Activated CD8-positive, alpha-beta memory T cell treated with anti-CD3 and anti-CD28 coated beads, Interleukin-2, amount 50 U/mL, for 1 hour (primary cell): Measurements from ENCODE around the gene PKNOX2.

ENCODE experiments used
- DNase-seq: peaks from one replicate; pipeline ENCODE4 v3.0.0-alpha.2; 2020; ENCODE audit errors: extremely low read depth

PKNOX2 gene

GRCh38 chr11:125284245-125284850 lies 119.8 kb downstream of the PKNOX2 start:
- no peak for DNase-seq

DNA sequence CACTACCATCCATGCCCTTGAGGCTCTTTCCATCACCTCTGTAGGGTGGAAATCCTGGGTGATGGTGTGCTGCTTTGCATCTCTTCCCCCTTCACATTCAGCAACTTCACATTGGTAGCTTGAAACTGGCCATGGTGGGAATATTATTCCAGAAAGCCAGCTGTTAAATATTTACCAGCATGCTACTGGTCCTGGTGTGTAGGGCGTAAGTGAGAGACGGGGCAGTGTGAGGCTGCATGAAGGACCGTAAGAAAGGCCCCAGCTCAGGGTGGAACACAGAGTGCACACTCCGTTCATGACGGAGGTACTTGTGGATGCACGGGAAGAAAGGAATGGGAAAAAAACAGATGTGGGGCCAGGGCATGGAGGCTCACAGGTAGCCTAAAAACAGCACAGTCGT lies 121.3 kb downstream of the PKNOX2 start:
- DNase-seq: no peak

GRCh38 chr11:125286486-125286885 lies 121.9 kb downstream of the PKNOX2 start:
- DNase-seq: no peak

- no peak for DNase-seq
Observed at GRCh38 chr11:125287491-125288210, 123.1 kb downstream of the PKNOX2 start.

DNA sequence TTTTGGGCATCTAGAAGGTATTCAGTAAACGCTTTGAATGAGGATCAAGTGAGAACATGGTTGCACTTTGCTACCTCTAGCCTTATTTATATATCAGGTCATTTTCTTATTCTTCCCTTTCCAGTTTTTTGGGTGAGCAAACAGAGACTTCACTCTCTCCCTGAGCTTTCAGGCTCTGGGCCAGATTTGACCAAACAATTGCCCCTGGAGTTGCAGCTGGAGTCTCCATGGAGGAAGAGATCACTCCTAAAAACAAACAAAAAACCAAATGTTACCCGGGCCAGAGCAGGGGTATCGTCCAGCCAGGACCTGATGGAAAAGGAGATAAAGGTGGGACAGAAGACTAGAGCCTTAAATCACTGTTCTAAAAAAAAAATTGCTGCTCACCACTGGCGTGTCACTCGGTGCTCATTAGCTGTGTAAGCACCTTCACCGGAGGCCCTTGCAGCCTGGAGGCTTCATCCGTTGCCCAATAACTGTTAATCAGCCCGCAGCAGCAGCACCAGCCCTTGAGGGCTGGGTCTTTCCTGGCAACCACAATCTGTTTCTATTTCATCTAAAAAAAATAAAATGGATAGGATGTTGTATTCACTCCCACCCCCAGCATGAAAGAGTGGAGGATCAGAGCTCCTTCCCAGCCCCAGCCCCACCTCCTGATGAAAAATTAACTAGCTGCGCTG lies 125.0 kb downstream of the PKNOX2 start:
- no peak for DNase-seq

GRCh38 chr11:125290263-125290662 lies 125.7 kb downstream of the PKNOX2 start:
- no peak for DNase-seq

DNA sequence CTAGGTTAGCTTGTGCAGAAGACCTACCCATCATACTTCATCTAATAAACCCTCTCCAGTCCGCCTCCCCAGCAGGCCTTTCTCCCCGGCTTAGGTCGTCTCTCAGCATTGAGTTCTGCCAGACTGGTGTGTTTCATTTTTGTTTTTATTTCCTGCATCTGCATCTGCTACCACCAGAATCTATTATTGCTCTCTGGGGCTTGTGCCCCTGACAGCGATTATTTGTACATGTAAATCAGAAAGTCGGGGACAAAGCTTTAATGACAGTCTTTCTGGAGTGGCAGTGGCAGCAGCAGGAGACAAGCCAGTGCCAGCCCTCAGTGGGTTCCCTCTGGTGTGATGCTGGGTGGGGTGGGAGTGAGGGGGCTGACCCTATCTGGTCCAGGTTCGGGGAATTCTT lies 127.5 kb downstream of the PKNOX2 start:
- no peak for DNase-seq

- DNase-seq: no peak
Observed at GRCh38 chr11:125293596-125293995, 129.0 kb downstream of the PKNOX2 start.

DNA sequence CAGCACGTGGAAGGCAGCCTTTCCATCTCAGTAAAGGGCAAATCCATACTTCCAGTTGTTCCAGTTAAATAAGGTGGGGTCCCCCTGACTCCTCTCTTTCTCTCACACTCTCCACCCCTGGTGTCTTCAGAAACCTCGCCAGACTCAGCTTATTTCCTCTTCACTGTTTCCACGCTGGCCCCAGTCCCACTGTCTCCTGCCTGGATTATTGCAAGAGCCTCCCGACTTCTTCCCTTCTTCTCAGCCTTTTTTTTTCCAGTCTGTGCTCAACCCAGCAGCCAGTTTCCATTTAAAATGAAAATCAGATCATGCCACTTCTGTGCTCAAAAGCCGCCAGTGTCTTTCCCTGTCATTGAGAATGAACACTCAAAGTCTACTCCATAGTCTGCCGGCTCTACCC lies 131.4 kb downstream of the PKNOX2 start:
- no peak for DNase-seq

DNA sequence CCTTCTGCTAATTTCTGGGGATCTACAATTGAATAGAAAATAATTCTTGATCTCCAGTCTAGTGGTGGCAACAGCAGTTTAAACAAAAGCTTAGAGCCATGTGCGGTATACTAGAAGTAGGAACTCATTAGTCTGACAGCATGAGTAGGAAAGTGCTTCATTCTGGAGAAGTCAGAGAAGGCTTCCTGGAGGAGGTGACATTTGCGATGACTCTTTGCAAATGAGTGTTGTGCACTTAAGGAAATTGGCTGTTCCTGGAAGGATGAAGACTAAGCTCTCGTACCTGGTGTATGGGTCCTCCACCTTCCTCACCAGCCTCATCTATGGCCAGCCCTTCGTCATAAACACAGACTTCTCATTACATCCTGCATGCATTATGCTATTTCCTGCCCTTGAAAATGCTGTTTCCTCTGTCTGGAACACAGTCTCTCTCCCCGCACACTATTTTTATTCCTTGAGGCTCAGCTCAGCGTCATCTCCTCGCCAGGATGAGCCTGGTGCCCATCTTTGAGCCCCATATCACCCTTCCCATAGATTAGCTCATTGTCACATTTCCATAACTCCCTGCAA lies 132.9 kb downstream of the PKNOX2 start:
- DNase-seq: no peak

DNA sequence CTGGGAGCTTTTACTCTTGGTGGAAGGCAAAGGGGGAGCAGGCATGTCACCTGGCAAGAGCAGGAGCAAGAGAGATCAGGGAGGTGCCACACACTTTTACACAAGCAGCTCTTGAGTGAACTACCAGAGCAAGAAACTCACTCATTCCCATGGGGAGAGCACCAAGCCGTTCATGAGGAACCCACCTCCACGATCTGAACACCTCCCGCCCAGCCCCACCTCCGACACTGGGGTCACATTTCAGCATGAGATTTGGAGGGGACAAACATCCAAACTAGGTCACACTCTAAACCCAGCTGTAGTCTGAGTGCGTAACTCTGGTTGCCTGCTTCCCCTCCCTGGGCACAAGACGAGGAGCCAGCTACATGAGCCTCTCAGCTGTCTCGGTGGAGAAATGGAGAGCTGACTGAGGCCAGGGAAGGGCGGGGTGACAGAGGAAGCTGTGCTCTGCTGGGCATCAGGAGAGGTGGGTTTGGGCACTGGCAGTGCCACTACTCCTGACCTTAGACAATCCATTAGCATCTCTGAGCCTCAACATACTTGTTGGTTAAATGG lies 134.6 kb downstream of the PKNOX2 start:
- DNase-seq: no peak

DNA sequence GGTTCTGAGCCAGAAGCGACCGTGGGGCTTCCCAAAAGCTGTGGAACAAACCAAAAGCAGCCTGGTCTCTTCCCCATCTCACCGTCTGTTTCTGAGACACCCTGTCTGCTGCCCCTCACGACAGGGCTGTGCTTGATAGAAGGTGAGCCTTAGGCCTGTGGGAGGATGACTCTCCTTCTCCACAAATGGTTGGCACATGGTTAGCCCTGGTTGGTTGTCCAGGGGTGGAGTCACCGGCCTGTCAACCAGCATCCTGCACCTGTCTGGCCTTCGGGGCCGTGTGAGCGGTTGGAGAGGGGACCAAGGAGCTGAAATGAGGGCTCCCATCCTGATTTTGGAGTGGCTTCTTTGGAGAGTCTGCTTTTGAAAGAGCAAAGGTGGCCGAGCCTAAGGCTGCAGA lies 135.3 kb downstream of the PKNOX2 start:
- no peak for DNase-seq

DNA sequence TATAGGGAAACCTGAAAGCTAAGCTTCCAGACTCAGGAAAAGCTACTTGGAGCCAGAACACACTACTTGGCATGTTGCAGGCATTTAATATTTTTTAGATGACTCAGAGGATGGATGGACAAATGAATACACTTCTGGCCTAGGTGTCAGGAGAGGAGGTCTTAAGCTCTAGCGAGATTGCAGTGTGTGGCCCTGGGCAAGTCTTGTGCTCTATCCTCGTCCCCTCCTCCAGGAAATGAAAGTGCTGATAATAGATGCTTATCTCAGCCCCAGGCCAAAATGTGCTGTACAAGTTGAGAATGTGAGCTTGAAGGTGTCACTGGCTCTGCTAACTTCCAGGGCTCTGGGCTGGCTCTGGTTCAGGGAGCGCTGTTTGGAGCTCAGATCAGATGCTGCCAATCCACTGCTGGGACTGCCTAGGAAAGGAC lies 136.3 kb downstream of the PKNOX2 start:
- DNase-seq: no peak

GRCh38 chr11:125301346-125301745 lies 136.8 kb downstream of the PKNOX2 start:
- DNase-seq: no peak

- no peak for DNase-seq
Observed at GRCh38 chr11:125303186-125303585, 138.6 kb downstream of the PKNOX2 start.

- DNase-seq: no peak
Observed at GRCh38 chr11:125303694-125304093, 139.1 kb downstream of the PKNOX2 start.

DNA sequence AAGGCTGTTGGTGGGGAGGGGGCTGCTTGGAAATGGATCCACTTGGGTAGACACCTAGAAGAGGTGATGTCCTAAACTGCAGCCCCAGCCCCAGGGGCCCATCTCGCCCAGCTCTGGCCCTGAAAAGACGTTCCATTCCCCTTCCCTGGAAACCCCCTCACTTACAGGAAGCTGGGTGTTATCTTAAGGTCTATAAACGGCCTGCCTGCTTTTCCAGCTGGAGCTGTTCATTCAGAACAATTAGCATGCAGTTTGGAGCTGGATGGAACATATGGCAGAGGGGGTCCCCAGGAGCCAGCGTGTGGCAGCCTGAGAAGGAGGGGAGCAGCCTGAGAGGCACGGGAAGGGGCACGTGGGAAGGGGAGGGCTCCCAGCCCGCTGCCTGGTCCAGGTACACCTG lies 139.6 kb downstream of the PKNOX2 start:
- no peak for DNase-seq

GRCh38 chr11:125304876-125305275 lies 140.3 kb downstream of the PKNOX2 start:
- no peak for DNase-seq

DNA sequence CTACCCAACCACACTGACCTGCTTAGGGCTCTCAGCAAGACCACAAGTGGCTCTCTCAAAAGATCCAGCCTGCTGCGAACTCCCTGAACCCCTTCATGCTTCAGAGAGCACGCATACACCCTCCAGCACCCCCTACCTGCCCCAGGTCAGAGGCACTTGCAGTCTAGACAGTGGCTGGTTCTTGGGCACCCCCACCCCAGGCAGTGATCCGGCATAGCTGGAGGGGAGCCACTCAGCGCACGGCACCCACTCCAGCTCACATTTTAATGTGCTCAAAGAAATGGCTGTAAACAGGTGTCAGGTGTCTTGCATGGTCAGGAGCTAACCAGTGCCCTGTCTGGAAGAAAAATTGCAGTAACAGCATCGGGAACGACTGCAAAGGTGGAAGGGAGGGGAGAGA lies 140.8 kb downstream of the PKNOX2 start:
- DNase-seq: no peak

- no peak for DNase-seq
Observed at GRCh38 chr11:125306476-125306875, 141.9 kb downstream of the PKNOX2 start.

- no peak for DNase-seq
Observed at GRCh38 chr11:125308246-125308645, 143.7 kb downstream of the PKNOX2 start.

DNA sequence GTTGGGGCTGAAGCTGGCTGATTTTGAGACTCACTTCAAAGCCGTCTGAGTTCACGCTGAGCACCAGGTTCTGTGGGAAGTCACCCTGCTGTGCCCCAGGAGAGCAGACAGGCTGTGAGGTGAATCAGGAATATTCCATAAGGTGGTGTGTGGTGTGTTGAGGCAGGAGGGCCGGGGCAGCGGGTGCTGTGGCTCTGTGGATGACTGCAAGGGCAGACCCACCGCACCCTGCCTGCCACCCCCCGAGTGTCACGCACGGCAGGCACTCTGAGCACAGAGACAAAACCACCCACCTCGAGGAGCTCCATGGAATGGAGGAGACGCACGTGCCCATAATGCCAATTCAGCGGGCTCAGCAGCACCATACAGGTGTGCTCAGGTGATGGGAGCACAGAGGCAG lies 147.8 kb downstream of the PKNOX2 start:
- no peak for DNase-seq

- DNase-seq: no peak
Observed at GRCh38 chr11:125312812-125313211, 148.3 kb downstream of the PKNOX2 start.
